GM12892 (cell line): ENCODE measurements around the gene THSD7B.

Experiments
- POLR2A ChIP-seq: IDR thresholded peaks from 2 replicates; pipeline ENCODE4 v1.6.1; 2011; ENCODE audit warnings: low read depth, low read length, control low read depth
- POLR2AphosphoS5 ChIP-seq: IDR thresholded peaks from 2 replicates; pipeline ENCODE4 v1.6.1; 2011; ENCODE audit warnings: low read depth, low read length, control low read depth
- TAF1 ChIP-seq: IDR thresholded peaks from 2 replicates; pipeline ENCODE4 v1.6.1; 2011; ENCODE audit warnings: low read depth, mild to moderate bottlenecking, control low read depth, low read length, borderline replicate concordance

DNA sequence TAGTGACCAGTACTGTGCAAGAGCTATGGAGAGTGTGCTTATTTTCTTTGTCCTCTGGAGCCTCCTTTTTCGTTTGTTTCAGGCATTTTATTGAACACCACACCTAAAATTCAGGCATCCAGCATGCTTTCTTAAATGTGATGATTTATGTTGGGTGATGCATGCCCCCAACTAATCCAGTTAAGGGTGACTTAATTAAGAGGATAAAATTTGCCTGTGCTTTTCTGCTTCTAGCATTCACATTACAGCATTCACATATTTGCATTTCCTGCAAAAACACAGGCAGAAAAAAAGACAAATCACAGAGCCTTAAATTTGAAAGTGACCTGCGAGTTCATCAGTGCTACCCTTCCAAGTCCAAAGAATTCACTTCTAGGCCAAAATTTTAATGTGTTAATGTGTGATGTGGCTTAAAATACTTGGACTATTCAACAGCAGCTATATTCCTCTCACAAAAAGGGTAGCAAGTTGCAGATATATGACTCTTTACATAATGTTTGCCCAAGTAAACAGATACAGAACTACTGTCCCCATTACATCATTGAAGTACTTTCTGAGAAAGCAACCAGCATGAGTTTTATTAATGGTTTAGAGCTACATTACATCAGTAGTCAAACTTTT, 286.5 kb downstream of the THSD7B start:
- TF ChIP-seq POLR2AphosphoS5 = no peak
- TF ChIP-seq POLR2A = no peak
- TF ChIP-seq TAF1 = no peak
